ENCODE data around the gene DNAJC15.
"Not testable (repeated sequence)": the region's sequence is repeated elsewhere in the genome, so short reads cannot be mapped to it uniquely, and the experiment has no call there.

The DNAJC15 gene

DNA sequence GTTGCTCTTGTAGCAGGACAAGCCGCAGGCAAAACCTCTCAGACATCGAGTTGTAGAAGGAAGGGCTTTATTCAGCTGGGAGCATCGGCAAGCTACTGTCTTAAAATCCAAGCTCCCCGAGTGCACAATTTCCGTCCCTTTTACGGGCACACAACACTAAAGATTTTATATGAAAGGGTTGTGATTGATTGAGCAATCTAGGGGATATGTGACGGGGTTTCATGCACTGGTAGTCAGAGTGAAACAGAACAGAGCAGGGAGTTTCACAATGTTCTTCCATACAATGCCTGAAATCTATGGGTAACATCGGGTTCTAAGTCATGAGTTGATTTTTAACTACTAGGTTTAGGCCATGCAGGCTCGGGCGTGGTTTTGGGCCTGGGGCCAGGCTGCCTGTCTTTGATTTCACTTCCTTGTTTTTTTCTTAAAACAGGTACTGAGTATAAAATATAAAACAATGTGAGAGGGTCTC is 22.0 kb downstream of the DNAJC15 start:
- not testable (repeated sequence) for DNase-seq (ENCODE audit: low read depth)

DNA sequence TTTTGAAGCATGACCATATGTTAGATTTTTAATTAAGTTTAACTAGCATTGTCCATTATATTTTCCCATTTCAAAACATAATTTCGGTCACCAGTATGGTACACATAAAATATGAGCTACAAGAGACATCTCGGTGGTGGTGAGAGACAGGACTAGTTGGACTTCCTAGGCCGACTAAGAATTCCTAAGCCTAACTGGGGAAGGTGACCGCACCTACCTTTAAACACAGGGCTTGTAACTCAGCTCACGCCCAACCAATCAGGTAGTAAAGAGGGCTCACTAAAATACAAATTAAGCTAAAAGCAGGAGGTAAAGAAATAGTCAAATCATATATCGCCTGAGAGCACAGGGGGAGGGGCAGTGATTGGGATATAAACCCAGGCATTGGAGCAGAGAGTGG is 22.9 kb downstream of the DNAJC15 start:
- no peak for DNase-seq (ENCODE audit: low read depth)

DNA sequence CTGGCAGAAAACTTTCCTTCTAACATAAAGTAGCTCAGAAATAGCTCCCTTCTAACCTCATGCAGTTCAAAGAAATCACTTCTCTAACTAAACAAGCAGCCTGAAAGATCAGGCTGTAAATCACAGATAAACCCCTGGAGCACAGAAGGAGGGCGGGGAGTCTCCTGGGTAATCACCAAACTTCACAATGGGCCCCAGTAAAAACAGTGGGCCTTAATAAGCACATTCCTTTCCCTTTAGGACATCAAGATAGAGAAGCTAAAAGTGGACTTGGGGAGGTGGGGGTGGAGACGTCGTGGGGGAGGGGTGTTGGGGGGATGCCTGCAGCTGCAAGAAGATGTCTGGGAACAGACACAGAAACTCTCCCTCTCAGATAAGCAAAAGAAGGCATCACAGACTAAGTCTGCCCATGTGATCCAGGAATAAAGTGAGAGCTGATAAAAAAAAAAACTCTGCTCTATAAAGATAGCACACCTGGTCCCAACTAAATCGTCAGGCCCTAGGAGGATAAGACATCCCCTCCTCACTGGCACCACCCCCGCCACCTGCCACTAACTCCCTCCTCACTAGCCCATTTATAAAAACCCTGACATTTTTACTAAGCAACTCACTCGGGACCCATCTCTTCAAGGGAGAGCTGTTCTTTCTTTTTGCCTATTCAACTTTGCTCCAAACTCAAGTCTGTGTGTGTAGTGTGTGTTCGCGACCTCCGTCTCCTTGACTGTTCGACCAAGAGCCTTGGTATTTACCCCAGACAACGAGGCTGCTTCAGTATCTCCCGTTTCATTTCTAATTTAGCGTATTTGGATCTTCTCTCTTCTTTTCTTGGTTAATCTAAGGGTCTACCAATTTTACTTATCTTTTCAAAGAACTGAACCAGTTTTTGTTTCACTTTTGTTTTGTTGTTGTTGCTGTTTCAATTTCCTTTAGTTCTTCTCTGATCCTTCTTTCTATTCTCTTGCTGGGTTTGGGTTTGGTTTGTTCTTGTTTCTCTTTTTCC is 31.7 kb downstream of the DNAJC15 start:
- DNase-seq (ENCODE audit: low read depth) = no peak

DNA sequence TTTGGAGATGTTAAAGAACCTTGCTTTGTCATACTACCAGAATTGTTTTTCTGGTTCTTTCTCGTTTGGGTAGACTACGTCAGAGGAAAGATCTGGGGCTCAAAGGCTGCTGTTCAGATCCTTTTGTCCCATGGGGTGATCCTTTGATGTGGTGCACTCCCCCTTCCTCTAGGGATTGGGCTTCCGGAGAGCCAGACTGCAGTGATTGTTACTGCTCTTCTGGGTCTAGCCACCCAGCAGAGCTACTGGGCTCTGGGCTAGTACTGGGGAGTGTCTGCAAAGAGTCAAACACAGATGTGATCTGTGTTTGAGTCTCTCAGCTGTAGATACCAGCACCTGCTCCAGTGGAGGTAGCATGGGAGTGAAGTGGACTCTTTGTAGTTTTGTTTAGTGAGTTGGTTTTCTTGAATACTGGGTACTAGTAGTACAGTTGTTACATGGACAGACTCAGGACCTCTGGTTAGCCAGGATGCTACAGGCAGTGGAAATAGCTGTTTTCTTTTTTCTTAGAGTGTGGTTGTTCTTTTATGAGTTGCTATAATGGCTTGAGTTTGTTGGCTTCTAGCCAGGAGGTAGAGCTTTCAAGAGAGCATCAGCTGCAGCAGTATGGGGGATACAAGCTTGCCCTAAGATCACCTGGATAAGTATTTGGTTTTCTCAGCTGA is 34.4 kb downstream of the DNAJC15 start:
- peak; percentile 54 for DNase-seq (ENCODE audit: low read depth)

DNA sequence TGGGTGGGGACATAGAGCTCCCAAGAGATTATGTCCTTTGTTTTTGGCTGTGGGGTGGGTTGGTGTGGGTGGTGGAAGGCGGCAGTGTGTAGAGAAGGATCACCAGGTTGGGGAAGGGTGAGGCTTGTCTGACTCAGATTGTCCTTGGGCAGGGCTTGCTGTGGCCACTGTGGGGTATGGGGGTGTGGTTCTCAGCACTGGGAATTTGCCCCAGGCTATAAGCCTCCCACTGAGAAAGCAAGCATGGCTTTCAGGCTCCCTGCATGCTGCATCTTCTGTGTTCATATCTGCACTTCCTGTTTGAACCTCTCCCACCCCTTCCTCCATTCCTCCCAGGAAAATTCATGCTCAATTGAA is 34.9 kb downstream of the DNAJC15 start:
- DNase-seq (ENCODE audit: low read depth) = no peak

DNA sequence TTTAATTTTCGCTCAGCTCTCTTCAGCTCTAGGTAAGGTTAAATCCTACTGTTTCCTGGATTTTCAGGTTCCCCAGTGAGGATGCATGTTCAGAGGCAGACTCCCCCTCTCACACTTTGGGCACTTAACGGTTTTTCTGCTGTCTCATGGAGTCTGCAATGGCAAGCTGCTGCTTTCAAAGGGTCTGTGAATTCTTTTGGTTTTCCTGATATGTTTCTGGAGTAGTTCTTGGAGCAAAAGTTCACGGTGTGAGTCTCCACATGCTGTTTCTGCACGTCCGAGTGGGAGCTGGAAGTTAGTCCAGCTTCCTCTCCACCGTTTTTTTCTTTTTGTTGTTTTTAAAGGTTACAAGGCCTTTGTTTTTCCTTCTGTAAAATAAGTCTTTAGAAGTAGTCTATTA is 35.4 kb downstream of the DNAJC15 start:
- DNase-seq (ENCODE audit: low read depth) = no peak

DNA sequence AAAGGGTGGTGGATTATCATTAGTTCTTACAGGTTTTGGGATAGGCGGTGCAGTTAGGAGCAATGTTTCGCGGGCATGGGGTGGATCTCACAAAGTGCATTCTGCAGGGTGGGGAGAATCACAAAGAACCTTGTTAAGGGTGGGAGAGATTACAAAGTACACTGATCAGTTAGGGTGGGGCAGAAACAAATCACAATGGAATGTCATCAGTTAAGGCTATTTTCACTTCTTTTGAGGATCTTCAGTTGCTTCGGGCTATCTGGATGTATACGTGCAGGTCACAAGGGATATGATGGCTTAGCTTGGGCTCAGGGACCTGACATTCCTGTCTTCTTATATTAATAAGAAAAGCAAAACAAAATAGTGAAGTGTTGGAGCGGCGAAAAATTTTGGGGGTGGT is 36.4 kb downstream of the DNAJC15 start:
- DNase-seq (ENCODE audit: low read depth) = not testable (repeated sequence)

DNA sequence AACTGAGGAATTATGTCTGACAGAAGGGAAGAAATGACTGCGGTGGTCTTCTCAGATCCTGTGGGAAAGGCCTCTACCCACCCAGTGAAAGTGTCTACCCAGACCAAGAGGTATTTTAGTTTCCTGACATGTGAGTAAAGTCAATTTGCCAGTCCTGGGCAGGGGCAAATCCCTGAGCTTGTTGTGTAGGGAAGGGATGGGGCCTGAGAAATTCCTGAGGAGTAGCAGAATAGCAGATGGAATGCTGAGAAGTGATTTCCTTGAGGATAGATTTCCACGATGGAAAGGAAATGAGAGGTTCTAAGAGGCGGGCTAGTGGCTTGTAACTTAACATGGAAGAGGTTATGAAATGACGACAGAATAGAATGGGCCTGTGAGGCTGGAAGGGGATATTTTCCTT is 37.4 kb downstream of the DNAJC15 start:
- DNase-seq (ENCODE audit: low read depth) = not testable (repeated sequence)

DNA sequence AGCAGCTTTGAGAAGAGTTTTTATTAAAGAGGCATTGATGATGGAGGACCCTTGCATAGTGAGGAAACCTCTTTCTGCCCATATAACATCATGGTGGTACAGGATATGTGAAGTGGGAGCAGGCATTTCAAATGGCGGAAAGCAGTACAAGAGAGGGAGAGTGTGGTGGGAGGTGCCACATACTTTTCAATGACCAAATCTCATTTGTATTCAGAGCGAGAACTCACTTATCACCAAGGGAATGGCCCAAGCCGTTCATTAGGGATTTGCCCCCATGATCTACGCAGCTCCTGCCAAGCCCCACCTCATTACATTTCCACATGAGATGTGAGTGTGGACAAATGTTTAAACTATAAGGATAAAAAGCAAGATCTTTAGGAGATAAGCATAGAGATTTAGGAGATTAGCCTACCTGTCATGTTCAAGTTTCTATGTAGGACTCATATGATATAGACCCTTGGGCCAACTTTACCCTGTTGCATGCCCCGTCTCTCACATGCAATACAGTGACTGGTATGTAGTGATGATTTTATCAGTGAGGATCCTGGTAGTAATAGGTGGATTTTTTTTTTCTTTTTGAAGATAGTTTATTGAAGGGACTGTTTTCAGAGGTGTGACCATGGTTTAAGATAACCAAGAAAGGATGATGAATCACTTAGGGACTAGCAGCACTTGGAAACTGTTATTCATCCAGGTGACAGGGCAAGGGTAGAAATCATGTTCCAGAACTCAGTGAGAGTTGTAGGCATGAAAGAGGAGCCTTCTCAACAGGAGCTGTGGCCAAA is 38.3 kb downstream of the DNAJC15 start:
- no peak for DNase-seq (ENCODE audit: low read depth)

DNA sequence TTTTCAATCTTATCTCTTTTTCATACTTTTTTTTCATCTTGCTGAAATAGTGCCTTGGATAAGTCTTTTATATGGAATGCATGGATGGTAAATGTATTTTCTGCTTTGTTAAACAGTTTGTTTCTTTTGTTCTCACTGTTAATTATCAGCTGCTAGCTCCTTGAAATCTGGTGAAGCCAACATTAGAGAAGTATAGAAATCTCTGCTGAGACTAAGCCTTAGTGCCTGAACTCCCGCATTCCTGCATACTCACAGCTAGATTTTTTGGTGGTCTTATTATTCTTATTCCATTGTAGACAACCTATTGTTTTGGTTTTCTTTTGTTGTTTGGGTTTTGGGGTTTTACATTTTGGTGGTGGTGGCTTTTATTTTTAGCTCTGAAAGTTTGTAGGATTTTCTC is 48.4 kb downstream of the DNAJC15 start:
- DNase-seq (ENCODE audit: low read depth) = no peak

DNA sequence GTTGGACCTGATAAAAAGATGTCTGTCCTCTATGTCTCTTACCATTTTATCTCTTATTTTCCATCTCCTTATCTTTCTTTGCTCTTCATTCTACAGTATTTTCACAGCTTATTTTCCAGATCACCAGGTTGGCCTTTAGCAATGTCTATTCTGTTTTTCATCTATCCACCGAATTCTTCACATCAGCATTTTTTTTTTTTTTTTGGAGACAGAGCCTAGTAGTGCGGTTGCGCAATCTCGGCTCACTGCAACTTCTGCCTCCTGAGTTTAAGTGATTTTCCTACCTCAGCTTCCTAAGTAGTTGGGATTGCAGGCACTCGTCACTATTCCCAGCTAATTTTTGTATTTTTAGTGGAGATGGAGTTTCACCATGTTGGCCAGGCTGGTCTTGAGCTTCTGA is 49.0 kb downstream of the DNAJC15 start:
- DNase-seq (ENCODE audit: low read depth) = no peak

DNA sequence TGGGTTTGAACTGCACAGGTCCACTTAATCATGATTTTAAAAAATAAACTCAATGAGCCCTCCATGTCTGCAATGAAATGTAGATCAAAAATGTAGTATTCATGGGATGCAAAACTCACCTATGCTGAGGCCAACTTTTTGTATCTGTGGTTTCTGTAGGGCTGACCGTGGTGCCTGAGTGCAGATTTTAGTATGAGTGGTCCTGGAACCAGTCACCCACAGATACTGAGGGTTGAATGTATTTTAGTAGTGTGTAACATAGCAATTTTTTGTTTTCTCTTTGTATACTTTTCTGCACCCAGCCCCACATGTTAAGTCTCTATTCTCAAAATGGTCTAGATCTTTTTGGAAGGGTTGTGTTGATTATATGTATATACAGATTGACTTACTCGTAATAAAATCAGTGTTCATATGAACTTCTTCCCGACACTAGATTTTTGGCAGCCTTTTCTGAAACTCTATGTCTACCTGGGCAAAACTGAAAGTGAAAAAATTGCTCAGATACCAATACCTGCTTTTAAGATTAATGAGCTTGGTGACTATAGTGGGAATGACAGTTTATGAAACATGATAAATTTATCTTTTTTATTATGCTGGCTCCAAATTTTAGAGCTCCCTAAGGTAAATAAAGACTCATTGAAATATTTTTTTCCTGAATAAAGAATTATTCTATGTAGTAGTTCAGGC is 51.6 kb downstream of the DNAJC15 start:
- DNase-seq (ENCODE audit: low read depth) = no peak

DNA sequence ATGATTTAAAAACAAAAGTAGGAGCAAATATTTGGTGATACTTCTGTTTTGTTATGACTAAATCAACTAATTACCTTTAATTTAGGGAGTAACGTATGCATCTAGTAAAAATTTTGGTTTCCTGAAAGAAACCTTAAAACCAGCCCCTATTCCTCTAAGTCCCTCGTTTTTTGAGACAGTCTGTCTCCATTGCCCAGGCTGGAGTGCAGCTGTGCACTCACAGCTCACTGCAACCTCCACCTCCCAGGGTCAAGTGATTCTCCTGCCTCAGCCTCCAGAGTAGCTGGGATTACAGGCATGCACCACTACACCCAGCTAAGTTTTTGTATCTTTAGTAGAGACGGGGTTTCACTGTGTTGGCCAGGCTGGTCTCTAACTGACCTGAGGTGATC is 52.1 kb downstream of the DNAJC15 start:
- not testable (repeated sequence) for DNase-seq (ENCODE audit: low read depth)

DNA sequence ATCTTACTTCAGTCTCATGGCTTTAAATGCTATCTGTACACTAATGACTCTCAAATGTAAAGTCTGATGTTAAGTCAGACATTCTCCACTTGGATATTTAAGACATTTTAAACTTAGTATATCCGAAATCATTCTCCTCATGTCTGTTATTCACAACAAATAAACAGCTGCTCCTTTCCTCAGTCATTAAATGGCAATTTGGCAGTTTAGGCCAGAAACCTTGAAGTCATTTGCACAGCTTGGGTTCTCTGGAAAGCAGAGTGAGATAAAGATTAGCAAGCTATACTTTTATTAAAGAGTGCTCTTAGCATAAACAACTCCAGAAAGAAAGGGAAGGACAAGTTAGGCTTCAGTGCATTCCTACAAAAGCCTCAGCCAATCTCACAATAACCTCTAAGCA is 53.7 kb downstream of the DNAJC15 start:
- DNase-seq (ENCODE audit: low read depth) = no peak

DNA sequence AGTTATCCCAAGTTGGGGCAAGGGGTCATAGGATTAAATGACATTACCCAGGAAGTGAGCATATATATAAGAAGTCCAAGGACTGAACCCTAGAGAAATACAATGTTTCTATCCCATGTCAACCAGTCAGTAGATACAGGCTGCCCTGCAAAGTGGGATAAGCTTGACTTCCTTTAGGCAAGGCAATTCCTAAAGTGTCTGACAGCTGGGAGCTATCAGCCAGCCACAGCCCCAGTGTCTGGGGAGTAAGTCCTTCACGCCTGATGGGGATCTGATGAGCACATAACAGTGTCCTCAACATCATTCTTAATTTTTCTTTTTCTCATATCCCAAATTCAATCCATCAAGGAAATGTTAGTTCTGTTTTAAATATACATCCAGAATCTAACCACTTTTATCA is 54.1 kb downstream of the DNAJC15 start:
- no peak for DNase-seq (ENCODE audit: low read depth)

DNA sequence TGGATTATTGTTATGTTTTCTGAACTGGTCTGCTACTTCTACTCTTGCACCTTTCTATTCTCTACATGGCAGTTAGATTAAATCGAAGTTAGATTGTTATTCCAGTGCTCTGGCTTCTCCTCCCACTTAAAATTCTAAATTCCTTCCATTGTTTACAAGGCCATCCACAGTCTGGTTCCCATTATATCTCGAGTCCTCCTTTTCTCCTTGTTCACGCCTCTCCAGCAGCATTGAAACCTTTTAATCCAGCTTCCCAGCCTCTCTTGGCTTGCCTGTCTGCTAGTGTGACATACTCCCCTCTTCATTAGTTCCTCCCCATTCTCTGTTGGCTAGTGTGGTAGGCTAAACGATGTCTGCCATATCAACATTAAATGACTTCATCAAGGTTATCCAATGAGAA is 54.5 kb downstream of the DNAJC15 start:
- no peak for DNase-seq (ENCODE audit: low read depth)

DNA sequence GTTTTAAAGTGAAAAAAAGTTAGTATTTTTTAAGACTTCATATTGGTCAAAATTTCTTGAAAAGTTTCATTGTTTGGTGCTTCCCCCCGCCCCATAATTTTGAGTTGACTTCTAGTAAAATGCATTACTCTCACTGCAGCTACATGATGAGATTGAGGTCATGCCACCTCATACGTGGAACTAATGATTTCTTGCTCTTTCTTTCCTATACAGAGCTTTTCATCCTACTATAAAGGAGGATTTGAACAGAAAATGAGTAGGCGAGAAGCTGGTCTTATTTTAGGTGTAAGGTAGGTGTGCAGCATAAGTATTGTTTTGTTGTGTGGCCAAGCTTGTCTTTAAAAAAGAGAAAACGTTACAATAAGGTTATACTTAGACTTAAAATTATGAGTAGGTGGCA is 55.0 kb downstream of the DNAJC15 start:
- DNase-seq (ENCODE audit: low read depth) = no peak

DNA sequence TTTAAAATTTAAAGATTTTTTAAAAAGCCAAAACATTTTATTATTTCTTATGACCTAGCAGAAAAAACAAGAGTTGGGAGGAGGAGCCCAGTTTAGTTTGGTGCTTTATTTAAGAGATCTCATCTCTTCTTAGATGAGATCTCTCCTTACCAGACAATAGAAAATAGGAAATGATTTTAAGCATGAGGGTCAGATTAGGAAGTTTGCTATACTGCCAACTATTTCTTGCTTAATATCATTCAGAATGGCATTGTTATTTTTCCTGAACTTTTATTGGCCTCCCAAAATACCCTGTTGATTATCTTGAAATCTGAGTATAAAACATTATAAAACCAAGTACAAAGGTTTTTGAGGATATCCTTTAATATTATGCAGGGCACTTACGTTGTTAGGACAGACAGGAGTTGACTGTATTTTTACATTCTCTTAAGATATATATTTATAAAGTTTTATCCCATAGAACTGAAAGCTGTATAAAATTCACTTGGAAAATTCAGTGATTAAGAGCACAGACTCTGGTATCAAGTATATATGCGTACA is 56.1 kb downstream of the DNAJC15 start:
- no peak for DNase-seq (ENCODE audit: low read depth)

DNA sequence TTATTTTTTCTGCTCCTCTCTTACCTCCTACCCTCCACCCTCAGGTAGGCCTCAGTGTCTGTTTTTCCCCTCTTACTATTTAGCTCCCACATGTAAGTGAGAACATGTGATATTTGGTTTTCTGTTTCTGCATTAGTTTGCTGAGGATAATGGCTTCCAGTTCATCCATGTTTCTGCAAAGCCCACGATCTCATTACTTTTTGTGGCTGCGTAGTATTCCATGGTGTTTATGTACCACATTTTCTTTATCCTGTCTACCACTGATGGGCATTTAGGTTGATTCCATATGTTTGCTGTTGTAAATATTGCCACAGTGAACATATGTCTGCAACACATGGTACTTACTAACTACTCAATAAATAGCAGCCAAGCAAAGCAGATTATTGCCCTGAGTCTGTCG is 56.8 kb downstream of the DNAJC15 start:
- DNase-seq (ENCODE audit: low read depth) = no peak

DNA sequence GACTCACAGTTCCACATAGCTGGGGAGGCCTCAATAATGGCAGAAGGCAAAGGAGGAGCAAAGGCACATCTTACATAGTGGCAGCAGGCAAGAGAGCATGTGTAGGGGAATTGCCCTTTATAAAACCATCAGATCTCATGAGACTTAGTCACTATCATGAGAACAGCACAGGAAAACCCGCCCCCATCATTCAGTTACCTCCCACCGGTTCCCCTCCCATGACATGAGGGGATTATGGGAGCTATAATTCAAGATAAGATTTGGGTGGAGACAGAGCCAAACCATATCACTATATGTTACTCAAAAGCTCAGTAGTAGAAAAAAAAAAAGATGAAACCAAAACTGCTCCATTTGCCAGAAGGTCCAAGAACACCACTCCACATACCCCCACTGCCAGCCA is 58.5 kb downstream of the DNAJC15 start:
- DNase-seq (ENCODE audit: low read depth) = no peak

DNA sequence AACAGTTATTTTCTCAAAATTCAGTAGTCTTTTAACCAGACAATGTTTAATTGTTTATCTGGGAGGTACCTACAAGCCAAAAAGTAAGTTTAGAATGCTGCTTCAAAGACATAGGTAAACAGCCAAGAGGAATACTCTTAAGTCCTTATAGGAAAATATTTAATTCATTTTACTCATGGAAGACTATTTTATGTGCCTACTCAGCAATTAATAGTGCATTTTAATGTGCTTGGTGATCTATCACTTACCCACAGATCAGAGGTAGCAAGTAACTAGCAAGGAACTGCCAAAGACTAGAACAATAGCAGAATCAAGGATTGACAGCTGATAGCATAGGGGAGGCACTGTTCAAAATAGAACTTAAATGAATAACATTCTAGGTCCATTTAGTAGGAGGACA is 60.4 kb downstream of the DNAJC15 start:
- no peak for DNase-seq (ENCODE audit: low read depth)

DNA sequence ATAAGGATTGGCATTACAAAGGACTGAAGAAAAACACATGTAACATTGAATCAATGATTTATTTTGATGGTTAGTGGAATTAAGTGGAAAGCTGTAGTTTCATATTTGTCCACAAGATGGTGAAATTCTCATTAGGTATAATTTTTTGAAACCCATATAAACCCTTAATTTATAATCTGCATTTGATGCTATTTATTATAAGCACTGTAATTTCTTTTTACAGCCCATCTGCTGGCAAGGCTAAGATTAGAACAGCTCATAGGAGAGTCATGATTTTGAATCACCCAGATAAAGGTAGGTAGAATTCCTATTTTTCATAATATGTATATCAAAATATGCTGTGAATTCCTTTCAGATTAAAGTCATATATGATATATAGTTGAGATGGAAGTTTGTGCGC is 62.2 kb downstream of the DNAJC15 start:
- DNase-seq (ENCODE audit: low read depth) = no peak
